Measurements from ENCODE around the gene EIF1AD. TPM values are rescaled to one million over a fixed set of nuclear protein-coding genes. Genes with fewer than 3 reads are reported as not detected.
A peak's percentile ranks its signal among the peaks of the same experiment; 100 is the strongest.

Gene EIF1AD
- total and polyA plus RNA-seq, 9 of the 15 experiments (the other 6 are each of a cell fraction or from before 2014, with no cell fraction given), result 50.1 to 98.8 (median 58.7) TPM

DNA sequence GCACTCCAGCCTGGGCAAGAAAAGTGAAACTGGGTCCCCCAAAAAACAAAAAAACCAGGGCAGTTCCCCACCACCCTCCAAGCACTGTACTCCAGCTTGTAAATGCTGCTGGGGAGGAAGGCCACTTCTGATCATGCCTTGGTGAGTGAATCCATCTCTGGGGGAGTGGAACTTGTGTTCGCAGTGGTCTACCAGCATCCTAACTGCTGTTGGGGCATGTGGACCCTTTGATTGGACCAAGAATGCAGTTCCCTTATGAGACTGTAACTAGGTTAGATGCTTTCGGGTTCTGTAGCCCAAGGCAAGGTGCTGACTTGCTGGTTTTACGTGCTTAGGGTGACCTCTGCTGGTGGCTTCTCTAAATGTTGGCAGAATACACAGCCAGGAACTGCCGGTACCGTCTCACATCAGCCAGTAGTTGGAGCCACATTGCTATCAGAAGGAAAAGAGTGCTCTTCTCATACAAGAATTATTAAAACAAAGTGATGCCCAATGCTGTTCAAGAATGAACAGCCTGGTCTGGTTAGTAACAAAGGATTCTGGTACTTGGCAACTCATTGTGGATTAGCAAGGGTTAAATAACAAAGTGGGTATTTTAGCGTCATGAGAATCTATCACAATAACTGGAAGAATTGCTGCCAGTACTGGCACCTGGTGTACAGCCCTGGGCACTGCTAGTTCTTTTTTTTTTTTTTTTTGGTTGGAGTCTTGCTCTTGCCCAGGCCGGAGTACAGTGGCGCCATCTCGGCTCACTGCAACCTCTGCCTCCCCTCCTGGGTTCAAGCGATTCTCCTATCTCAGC lies 13.0 kb downstream of the EIF1AD start:
- Histone ChIP-seq H3K27me3 (ENCODE audit: control insufficient read depth in 2 of 2, insufficient read depth in 2 of 2, low read length in 2 of 2) (no peaks in the 10 kb centered on the region), H3K36me3 (ENCODE audit: control insufficient read depth, insufficient read depth, low read length) (peaks cover 5% of the 10 kb centered on the region; the same call in 2 of the 3 replicates), H4K20me1 (replicated peaks; ENCODE audit: control insufficient read depth, insufficient read depth, low read length) (no peaks in the 10 kb centered on the region), H3K9me3 (replicated peaks; ENCODE audit: control insufficient read depth, insufficient read depth, low read depth, low read length) (no peaks in the 10 kb centered on the region), H3K27ac (ENCODE audit: extremely low read depth, low read depth, low read length) (no peak overlapping the region), H3K4me1 (replicated peaks in 1 of 2; ENCODE audit: control insufficient read depth in 2 of 2, insufficient read depth in 2 of 2, low read length in 2 of 2) (0 out of 5 replicates have a peak, but pooled peaks cover 0 to 3% of the 10 kb centered on the region in 2 experiments), H3K4me2 (ENCODE audit: insufficient read depth, low read length) (no peak overlapping the region), H2AFZ (ENCODE audit: low read depth, low read length) (no peak overlapping the region), H3K4me3 (no peak overlapping the region), H3K9me1 (ENCODE audit: control insufficient read depth, insufficient read depth, low read length) (no peaks in the 10 kb centered on the region), H3K9ac (ENCODE audit: insufficient read depth in 1 of 2, low read depth in 2 of 2, low read length in 2 of 2) (no peak overlapping the region), H3K79me2 (ENCODE audit: control insufficient read depth, insufficient read depth, low read length) (no peaks in the 10 kb centered on the region)
- CTCF ChIA-PET (ENCODE audit: low intra/inter-chr PET ratio), result interaction anchor here (0.6 to 2.6 kb wide), 23 partner anchors 31 to 713 kb away, joined by 3 to 40 read pairs (median 5); partner anchors contain the start of genes FIBP and KAT5
- DNase-seq (ENCODE audit: extremely low read depth in 1 of 4, low spot score in 3 of 4) (peak; percentile 75 to 96 (median 82)), ATAC-seq (peak; percentile 100), FAIRE-seq (peak; percentile 100)
- no TSS peak for BruUV-seq (replicated peaks)
- WGBS (ENCODE audit: insufficient coverage, low coverage, missing lambda C conversion rate), result 41% methylated on average over 8 of the region's 10 CpGs
- intact Hi-C loops (cut with micrococcal nuclease), result loop anchor here (1.0 to 10.0 kb wide), 6 partner anchors 33 to 278 kb away; partner anchors contain the start of genes AP5B1, CCDC85B and OVOL1
- POLR2A ChIA-PET, result interaction anchor here (0.6 to 1.4 kb wide), 10 partner anchors 73 to 286 kb away, joined by 3 to 12 read pairs (median 4); partner anchors contain the start of genes CCDC85B, FIBP and FOSL1
- in situ Hi-C loops (cut with MboI), result loop anchor here (5.0 kb wide), 1 partner anchor 107 kb away; no protein-coding TSS in a partner anchor
- TF ChIP-seq, protein P1, sequence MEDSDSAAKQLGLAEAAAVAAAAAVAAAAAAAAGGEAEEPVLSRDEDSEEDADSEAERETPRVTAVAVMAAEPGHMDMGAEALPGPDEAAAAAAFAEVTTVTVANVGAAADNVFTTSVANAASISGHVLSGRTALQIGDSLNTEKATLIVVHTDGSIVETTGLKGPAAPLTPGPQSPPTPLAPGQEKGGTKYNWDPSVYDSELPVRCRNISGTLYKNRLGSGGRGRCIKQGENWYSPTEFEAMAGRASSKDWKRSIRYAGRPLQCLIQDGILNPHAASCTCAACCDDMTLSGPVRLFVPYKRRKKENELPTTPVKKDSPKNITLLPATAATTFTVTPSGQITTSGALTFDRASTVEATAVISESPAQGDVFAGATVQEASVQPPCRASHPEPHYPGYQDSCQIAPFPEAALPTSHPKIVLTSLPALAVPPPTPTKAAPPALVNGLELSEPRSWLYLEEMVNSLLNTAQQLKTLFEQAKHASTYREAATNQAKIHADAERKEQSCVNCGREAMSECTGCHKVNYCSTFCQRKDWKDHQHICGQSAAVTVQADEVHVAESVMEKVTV (CRISPR knock-in tag; IDR thresholded peaks at IDR 0.05), result peak; percentile 97
- TF ChIP-seq ZNF77 (CRISPR knock-in tag; IDR thresholded peaks at IDR 0.05), result no peak
- TF ChIP-seq RFX1 (IDR thresholded peaks at IDR 0.05), result no peak
- TF ChIP-seq EWSR1 (IDR thresholded peaks at IDR 0.05; ENCODE audit: borderline replicate concordance, low read depth, partially characterized antibody), result no peak
- TF ChIP-seq HEY1 (CRISPR knock-in tag; IDR thresholded peaks at IDR 0.05; ENCODE audit: borderline replicate concordance), result no peak
- 0 out of 2 replicates have a peak, but pooled peaks have one; percentile 38 for TF ChIP-seq GATAD2B (IDR thresholded peaks at IDR 0.05; ENCODE audit: borderline replicate concordance)
- TF ChIP-seq ZNF584 (CRISPR knock-in tag; IDR thresholded peaks at IDR 0.05; ENCODE audit: low read depth), result no peak
- no peak for TF ChIP-seq FOXJ2 (tag; IDR thresholded peaks at IDR 0.05)
- TF ChIP-seq ARHGAP35 (IDR thresholded peaks at IDR 0.05; ENCODE audit: partially characterized antibody), result no peak
- no peak for TF ChIP-seq ZNF699 (CRISPR knock-in tag; IDR thresholded peaks at IDR 0.05; ENCODE audit: insufficient replicate concordance)
- TF ChIP-seq HDAC2 (IDR thresholded peaks at IDR 0.05), result no peak
- no peak for TF ChIP-seq BRD9 (IDR thresholded peaks at IDR 0.05; ENCODE audit: low read depth, partially characterized antibody)
- TF ChIP-seq ZNF24 (IDR thresholded peaks at IDR 0.05), result no peak; the same call in 1 of the 2 replicates
- no peak for TF ChIP-seq CEBPB (tag; IDR thresholded peaks at IDR 0.05)
- TF ChIP-seq, protein P2, sequence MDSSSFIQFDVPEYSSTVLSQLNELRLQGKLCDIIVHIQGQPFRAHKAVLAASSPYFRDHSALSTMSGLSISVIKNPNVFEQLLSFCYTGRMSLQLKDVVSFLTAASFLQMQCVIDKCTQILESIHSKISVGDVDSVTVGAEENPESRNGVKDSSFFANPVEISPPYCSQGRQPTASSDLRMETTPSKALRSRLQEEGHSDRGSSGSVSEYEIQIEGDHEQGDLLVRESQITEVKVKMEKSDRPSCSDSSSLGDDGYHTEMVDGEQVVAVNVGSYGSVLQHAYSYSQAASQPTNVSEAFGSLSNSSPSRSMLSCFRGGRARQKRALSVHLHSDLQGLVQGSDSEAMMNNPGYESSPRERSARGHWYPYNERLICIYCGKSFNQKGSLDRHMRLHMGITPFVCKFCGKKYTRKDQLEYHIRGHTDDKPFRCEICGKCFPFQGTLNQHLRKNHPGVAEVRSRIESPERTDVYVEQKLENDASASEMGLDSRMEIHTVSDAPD (CRISPR knock-in tag; IDR thresholded peaks at IDR 0.05), result no peak
- no peak for TF ChIP-seq FOS (IDR thresholded peaks at IDR 0.05; ENCODE audit: extremely low read depth, insufficient read length)
- peak; percentile 91 for TF ChIP-seq ZNF316 (IDR thresholded peaks at IDR 0.05)
- no peak for TF ChIP-seq ZNF143 (CRISPR knock-in tag; IDR thresholded peaks at IDR 0.05)
- TF ChIP-seq ZNF12 (CRISPR knock-in tag; IDR thresholded peaks at IDR 0.05), result no peak
- no peak for TF ChIP-seq DNMT1 (IDR thresholded peaks at IDR 0.05)
- TF ChIP-seq HNRNPL (IDR thresholded peaks at IDR 0.05; ENCODE audit: low read depth, low read length), result no peak

All from K562 (cell line).